ENCODE data around the gene MIEF2.

DNA sequence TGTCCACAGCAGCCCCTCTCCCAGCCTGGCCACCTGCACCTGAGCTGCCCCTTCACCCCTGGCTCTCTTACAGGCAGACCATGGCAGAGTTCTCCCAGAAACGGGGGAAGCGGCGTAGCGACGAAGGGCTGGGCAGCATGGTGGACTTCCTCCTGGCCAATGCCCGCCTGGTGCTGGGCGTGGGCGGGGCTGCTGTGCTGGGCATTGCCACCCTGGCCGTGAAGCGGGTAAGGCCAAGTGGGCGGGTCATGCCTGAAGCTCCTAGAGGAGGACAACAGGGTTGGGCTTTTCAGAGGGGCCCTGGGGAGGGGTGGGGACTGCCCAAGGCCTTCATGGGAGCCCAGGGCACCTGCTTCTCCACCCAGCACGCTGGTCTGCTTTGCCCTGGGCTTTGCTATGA lies 2.2 kb downstream of the MIEF2 start:
- TF ChIP-seq POLR2A (IDR thresholded peaks at IDR 0.05) (no peak), POLR2AphosphoS5 (IDR thresholded peaks at IDR 0.05; ENCODE audit: insufficient read depth in 1 of 2, low read depth in 1 of 2) (no peak)
- TF ChIP-seq, protein P1, sequence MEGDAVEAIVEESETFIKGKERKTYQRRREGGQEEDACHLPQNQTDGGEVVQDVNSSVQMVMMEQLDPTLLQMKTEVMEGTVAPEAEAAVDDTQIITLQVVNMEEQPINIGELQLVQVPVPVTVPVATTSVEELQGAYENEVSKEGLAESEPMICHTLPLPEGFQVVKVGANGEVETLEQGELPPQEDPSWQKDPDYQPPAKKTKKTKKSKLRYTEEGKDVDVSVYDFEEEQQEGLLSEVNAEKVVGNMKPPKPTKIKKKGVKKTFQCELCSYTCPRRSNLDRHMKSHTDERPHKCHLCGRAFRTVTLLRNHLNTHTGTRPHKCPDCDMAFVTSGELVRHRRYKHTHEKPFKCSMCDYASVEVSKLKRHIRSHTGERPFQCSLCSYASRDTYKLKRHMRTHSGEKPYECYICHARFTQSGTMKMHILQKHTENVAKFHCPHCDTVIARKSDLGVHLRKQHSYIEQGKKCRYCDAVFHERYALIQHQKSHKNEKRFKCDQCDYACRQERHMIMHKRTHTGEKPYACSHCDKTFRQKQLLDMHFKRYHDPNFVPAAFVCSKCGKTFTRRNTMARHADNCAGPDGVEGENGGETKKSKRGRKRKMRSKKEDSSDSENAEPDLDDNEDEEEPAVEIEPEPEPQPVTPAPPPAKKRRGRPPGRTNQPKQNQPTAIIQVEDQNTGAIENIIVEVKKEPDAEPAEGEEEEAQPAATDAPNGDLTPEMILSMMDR (IDR thresholded peaks at IDR 0.05): no peak
